H1 (cell line): ENCODE results near the gene MED28. TPM values are rescaled to one million over a fixed set of nuclear protein-coding genes. Genes with fewer than 3 reads are reported as not detected.

Experiments used
- ASH2L ChIP-seq: fragments of 200-600, 300-600 bp; sonication (generic); IDR thresholded peaks from one replicate; pipeline ENCODE4 v1.7.1; 2017; ENCODE audit warnings: low read length
- BCL11A ChIP-seq, 2 experiments: IDR thresholded peaks; one replicate each; pipeline ENCODE4 v1.6.1; 2011; ENCODE audit warnings: low read depth in 2 of 2, low read length in 2 of 2, mild to moderate bottlenecking in 2 of 2
- CHD1 ChIP-seq: IDR thresholded peaks from 2 replicates; pipeline ENCODE4 v1.6.1; 2012; ENCODE audit warnings: low read depth, low read length, improper control_type of control experiment
- CREB1 ChIP-seq: IDR thresholded peaks from 2 replicates; pipeline ENCODE4 v1.6.1; 2012; ENCODE audit warnings: inconsistent platforms
- GTF2F1 ChIP-seq: IDR thresholded peaks from 2 replicates; pipeline ENCODE4 v1.6.1; 2012; ENCODE audit warnings: low read depth, low read length, improper control_type of control experiment, borderline replicate concordance
- JUN ChIP-seq: IDR thresholded peaks from 2 replicates; pipeline ENCODE4 v1.6.1; 2011; ENCODE audit warnings: low read depth, mild to moderate bottlenecking, improper control_type of control experiment, low read length
- KDM1A ChIP-seq: fragments of 200-600, 300-600 bp; sonication (generic); IDR thresholded peaks from 2 replicates; pipeline ENCODE4 v1.7.1; 2016; ENCODE audit warnings: mild to moderate bottlenecking, low read length, borderline replicate concordance
- KDM4A ChIP-seq: IDR thresholded peaks from one replicate; pipeline ENCODE4 v1.7.1; 2012; ENCODE audit warnings: low read depth, mild to moderate bottlenecking, moderate library complexity, low read length, inconsistent platforms; ENCODE audit not compliant: severe bottlenecking
- KDM5A ChIP-seq: fragments of 200-600 bp; IDR thresholded peaks from 2 replicates; pipeline ENCODE4 v1.7.1; 2012; ENCODE audit warnings: mild to moderate bottlenecking, low read length, inconsistent platforms, mixed read lengths
- MAX ChIP-seq: IDR thresholded peaks from 2 replicates; pipeline ENCODE4 v1.6.1; 2012; ENCODE audit warnings: inconsistent platforms
- NANOG ChIP-seq: IDR thresholded peaks from 2 replicates; pipeline ENCODE4 v1.6.1; 2011; ENCODE audit warnings: low read length, low read depth, mild to moderate bottlenecking, inconsistent platforms; ENCODE audit not compliant: insufficient read depth, poor library complexity, severe bottlenecking
- NRF1 ChIP-seq: IDR thresholded peaks from 2 replicates; pipeline ENCODE4 v1.6.1; 2011; ENCODE audit warnings: mild to moderate bottlenecking, low read depth, low read length, improper control_type of control experiment
- POLR2AphosphoS5 ChIP-seq: IDR thresholded peaks from 2 replicates; pipeline ENCODE4 v1.6.1; 2011; ENCODE audit warnings: low read depth, low read length
- POU5F1 ChIP-seq: IDR thresholded peaks from 2 replicates; pipeline ENCODE4 v1.6.1; 2011; ENCODE audit warnings: low read depth, mild to moderate bottlenecking, low read length, moderate library complexity
- RAD21 ChIP-seq, 2 experiments: IDR thresholded peaks in 1 of 2; conservative IDR thresholded peaks in 1 of 2; 2 replicates each; pipeline ENCODE4 v1.6.1; 2011; ENCODE audit warnings: low read depth in 2 of 2, low read length in 2 of 2, improper control_type of control experiment in 1 of 2, inconsistent platforms in 1 of 2, mild to moderate bottlenecking in 1 of 2, moderate library complexity in 1 of 2
- RNF2 ChIP-seq: fragments of 200-900, 300-1000 bp; sonication (generic); IDR thresholded peaks from 2 replicates; pipeline ENCODE4 v1.7.1; 2016; ENCODE audit warnings: borderline replicate concordance, low read depth, mild to moderate bottlenecking, antibody characterized with exemption, low read length; ENCODE audit not compliant: poor library complexity, severe bottlenecking; ENCODE audit errors: missing control alignments
- SIRT6 ChIP-seq: IDR thresholded peaks from one replicate; pipeline ENCODE4 v1.7.1; 2012; ENCODE audit warnings: low read length, inconsistent platforms
- TBP ChIP-seq: IDR thresholded peaks from 2 replicates; pipeline ENCODE4 v1.6.1; 2011; ENCODE audit warnings: low read depth, low read length, improper control_type of control experiment
- TCF12 ChIP-seq: IDR thresholded peaks from 2 replicates; pipeline ENCODE4 v1.6.1; 2011; ENCODE audit warnings: low read depth, mild to moderate bottlenecking, low read length
- YY1 ChIP-seq: IDR thresholded peaks from 2 replicates; pipeline ENCODE4 v1.6.1; 2011; ENCODE audit warnings: low read depth, mild to moderate bottlenecking, low read length
- ZNF274 ChIP-seq: IDR thresholded peaks from 2 replicates; pipeline ENCODE4 v1.7.0; 2012; ENCODE audit warnings: low read length, borderline replicate concordance; ENCODE audit errors: extremely low read depth
- polyA plus RNA-seq, 7 experiments: library from polyadenylated mRNA; depleted of rRNA in 3 of 7; stranded (reverse) in 5 of 7; unstranded in 2 of 7; fragments of >200 nt in 5 of 7; fragments of 200-250 nt in 2 of 7; gene quantifications; 1 replicate in 5 of 7; 2 replicates in 1 of 7; 4 replicates in 1 of 7; pipeline versions ENCODE4 v1.2.1 to v1.2.3, GENCODE V29; 2011 to 2013; ENCODE audit warnings: missing spikeins in 2 of 7, mixed read lengths in 2 of 7
- total RNA-seq: library from RNA; stranded (reverse); fragmentation: NEBNext Ultra II Directional; extraction: Animal tissue kit (Norgen Biotek cat#: 25700); gene quantifications from 2 replicates; pipeline ENCODE4 v1.2.1, GENCODE V29; 2021
- TF ChIP-seq, protein P1 (sequence below): IDR thresholded peaks from 2 replicates; pipeline ENCODE4 v1.6.1; 2012; ENCODE audit warnings: low read length, inconsistent platforms

MED28 gene
- total and polyA plus RNA-seq, 2 of the 8 experiments (the other 6 are each of a cell fraction or from before 2014, with no cell fraction given), result 24.0 to 87.1 TPM

DNA sequence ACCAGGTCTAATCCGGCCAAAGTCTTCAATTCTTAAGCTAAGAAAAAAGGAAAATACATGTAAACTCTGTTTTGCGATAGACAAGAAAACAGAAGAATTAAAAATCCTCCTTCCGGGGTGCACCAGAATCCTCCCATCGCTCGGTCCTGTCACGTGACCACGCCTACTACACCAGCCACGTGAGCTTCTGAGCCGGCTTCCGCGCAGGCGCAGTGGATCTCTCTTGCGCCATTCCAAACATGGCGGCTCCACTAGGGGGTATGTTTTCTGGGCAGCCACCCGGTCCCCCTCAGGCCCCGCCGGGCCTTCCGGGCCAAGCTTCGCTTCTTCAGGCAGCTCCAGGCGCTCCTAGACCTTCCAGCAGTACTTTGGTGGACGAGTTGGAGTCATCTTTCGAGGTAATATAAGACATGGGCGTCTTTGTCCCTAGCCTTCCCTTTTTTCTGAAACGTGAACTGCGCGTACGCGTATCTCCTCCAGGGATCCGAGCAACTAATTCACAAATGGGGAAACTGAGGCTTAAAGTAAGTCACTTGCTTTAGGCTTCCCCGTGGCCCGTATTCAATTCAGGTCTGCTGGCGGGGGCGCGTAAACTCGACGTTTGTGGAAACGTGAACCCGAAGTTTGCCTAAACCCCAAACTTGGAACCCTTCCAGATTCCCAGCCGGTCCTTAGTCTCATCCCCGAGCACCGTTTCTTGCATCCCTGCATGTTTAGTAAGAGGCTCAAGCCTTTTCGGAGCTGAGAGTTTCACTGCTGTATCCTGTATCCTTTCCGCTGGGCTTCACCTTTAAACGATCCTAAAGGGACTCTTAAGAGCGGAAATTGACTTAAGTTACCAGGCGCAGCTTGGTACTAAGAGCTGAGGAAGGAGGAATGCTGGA is at the start of gene MED28 (continued):
- TF ChIP-seq, protein P1, sequence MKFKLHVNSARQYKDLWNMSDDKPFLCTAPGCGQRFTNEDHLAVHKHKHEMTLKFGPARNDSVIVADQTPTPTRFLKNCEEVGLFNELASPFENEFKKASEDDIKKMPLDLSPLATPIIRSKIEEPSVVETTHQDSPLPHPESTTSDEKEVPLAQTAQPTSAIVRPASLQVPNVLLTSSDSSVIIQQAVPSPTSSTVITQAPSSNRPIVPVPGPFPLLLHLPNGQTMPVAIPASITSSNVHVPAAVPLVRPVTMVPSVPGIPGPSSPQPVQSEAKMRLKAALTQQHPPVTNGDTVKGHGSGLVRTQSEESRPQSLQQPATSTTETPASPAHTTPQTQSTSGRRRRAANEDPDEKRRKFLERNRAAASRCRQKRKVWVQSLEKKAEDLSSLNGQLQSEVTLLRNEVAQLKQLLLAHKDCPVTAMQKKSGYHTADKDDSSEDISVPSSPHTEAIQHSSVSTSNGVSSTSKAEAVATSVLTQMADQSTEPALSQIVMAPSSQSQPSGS, result no peak
- no peak for TF ChIP-seq POU5F1
- TF ChIP-seq NANOG, result no peak
- TF ChIP-seq KDM1A, result no peak
- no peak for TF ChIP-seq MAX
- no peak for TF ChIP-seq SIRT6
- peak; percentile 85 for TF ChIP-seq POLR2AphosphoS5
- TF ChIP-seq GTF2F1, result peak; percentile 90; the same call in 1 of the 2 replicates
- no peak for TF ChIP-seq JUN
- peak; percentile 69 for TF ChIP-seq NRF1
- TF ChIP-seq BCL11A (IDR thresholded peaks at IDR 0.05; ENCODE audit: low read depth in 2 of 2, low read length in 2 of 2), result no peak
- TF ChIP-seq KDM4A, result peak; percentile 24
- no peak for TF ChIP-seq CREB1
- TF ChIP-seq YY1, result peak; percentile 98
- peak; percentile 72 for TF ChIP-seq ASH2L
- no peak for TF ChIP-seq RNF2
- TF ChIP-seq TBP, result peak; percentile 94
- TF ChIP-seq TCF12, result no peak
- peak; percentile 78 for TF ChIP-seq KDM5A
- no peak; a peak in 1 of 4 replicates for TF ChIP-seq RAD21 (IDR thresholded peaks at IDR 0.05 in 1 of 2, conservative IDR thresholded peaks at IDR 0.05 in 1 of 2; ENCODE audit: low read depth in 2 of 2, low read length in 2 of 2)
- TF ChIP-seq ZNF274, result no peak
- TF ChIP-seq CHD1, result no peak
